GM19043 (cell line): Measurements from ENCODE around the gene CCDC24.

Experiments used
- ATAC-seq: cut with Tn5 transposase; IDR thresholded peaks from one replicate; pipeline ENCODE4 v1.9.1; 2021; ENCODE audit warnings: low read depth; ENCODE audit not compliant: unreplicated experiment

Gene CCDC24

DNA sequence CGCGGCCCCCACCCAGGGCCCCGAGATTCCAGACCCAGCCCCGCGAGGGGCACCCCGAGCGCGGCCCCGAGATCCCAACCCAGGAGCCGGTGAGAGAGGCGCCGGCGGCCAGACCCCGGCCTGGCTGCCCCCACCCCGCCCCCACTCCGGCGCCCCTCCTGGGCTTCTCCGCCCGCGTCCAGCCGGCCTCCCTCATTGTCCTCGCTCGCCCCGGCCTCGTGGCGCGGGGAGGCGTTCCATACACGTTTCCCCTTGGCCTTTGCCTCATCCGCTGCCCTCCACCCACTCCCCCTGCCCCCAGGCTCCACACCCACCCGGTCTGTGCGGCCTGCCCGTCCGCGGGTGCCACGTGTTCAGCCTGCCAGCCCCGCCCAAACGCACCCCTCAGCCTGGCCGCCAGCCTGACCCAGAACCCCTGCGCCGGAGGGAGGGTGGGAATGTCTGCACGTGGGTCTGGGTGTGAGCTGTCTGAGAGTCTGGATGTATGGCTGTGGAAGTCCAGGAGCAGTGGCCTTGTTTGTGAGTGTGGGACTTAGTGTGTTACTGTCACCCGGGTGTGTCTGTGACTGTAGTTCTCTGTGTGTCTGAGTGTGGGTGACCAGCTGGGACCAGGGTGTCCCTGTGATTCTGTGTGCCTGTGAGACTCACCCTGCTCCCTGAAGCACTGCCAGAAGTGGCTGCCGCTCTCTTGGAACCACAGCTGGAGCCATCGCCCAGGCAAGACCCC, 11.7 kb upstream of the CCDC24 start:
- no peak for ATAC-seq

DNA sequence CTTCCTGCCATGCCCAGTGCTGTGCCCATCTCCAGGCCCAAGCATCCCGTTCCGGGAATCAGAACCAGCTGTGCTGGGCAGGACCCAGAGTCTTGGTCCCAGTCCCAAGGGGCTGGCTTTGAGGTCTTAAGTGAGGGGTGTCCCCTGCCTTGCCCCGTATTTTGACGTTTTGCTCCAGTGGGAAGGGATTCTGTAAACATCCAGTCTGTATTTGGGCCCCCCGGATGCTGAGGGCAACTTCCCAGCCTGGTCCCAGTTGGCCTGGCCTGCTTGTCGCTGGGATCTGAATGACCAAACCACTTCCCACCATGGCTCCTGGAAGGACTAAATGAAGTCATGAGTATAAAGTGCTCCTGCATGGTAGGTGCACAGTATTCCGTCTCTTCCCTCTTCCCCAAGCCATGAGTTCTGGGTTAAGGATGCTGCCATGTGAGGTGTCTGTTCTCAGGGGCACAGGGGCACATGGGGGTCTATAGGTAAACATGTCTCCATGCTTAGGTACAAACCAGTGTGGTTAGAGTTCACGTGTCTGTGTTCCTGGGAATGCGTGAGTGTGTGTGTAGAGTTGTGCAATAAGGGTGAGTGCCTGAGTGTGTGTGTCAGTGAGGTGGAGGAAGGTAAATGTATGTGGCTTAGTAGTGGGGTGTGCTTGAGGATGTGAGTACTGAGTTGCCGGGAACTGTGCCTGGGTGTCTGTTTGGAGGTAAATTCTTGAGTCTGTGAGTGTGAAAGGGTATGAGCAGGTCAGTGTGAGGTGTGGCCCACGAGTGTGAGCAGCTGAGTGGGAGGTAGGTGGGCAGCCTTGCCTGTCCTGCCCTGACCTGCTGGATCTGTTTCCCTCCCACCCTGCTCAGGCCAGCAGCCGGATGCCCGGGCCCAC, 10.9 kb upstream of the CCDC24 start:
- ATAC-seq, result no peak

DNA sequence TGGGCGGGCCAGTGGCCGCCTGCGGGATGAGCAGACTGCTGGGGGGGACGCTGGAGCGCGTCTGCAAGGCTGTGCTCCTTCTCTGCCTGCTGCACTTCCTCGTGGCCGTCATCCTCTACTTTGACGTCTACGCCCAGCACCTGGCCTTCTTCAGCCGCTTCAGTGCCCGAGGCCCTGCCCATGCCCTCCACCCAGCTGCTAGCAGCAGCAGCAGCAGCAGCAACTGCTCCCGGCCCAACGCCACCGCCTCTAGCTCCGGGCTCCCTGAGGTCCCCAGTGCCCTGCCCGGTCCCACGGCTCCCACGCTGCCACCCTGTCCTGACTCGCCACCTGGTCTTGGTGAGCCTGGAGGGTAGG, 10.3 kb upstream of the CCDC24 start:
- ATAC-seq, result no peak

DNA sequence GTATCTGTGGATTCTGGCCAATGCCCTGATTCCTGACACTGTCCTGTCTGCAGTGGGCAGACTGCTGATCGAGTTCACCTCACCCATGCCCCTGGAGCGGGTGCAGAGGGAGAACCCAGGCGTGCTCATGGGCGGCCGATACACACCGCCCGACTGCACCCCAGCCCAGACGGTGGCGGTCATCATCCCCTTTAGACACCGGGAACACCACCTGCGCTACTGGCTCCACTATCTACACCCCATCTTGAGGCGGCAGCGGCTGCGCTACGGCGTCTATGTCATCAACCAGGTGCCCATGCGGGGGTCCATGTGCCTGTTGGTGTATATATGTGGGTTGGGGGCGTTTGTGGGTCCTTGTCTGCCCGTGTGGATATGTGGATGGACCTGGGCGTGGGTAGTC, 9.8 kb upstream of the CCDC24 start:
- no peak for ATAC-seq

DNA sequence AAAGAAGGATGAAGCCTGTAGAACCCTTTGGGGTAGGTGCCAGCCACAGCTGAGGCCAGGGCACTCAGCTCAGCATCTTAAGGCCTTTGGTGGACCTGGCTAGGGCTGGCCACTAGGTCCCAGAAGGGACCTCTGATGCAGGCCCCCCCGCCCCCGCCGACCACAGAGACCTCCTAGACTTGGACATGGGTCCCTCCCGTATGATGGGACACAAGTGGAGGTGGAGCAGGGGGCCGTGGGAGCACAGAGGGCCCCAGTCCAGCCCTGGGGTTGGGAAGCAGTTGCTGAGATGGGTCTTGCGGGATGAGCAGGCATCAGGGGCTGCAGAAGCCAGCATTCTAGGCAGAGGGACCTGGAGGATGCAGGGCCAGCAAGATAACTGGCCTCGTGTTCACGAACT, 9.2 kb upstream of the CCDC24 start:
- no peak for ATAC-seq

DNA sequence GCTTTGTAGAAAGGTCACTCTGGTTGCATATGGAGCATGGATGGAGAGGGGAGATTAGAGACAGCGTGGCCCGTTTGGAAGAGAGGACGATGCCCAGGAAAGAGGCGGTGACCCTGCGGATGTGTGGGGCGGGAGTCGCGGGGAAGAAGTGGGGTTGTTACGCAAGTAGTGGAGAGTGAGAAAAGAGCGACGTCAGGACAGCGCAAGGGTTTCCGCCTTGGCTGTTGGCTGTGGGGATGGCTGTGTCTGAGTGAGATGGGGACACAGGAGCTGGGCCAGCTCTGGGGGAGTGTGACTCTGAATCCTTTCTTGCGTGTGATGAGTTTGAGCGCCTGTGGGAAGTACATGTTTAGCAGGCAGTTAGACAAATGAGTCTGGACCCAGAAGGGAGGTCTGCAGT, 8.6 kb upstream of the CCDC24 start:
- no peak for ATAC-seq

DNA sequence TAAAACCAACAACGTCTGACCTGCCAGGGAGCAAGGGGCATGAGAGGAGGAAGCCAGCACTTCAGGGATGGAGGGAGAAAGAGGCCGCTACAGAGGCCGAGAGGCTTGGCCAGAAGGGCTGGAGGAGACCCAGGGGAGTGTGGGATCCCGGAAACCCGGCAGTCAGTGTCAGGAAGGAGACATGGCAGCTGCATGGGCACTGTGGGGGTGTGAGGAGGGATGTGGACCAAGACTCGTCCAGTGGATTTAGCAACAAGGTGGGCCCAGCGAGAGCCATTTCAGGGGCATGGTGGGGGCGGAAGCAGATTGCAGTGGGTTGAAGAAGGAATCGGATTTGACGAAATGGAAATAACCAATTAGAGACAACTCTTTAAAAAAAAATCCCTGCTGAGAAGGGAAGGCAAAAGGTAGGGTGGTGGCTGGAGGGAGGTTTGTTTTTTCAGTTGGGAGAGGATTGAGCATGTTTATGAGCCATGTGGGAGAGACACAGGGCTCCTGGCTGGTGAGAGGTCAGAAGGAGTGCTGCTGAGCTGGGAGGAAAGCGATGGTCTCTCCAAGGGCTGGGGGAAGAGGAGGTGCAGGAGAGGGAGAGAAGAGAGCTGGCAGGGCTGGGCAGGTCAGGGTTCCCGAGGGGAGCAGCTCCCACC, 8.0 kb upstream of the CCDC24 start:
- ATAC-seq, result no peak

DNA sequence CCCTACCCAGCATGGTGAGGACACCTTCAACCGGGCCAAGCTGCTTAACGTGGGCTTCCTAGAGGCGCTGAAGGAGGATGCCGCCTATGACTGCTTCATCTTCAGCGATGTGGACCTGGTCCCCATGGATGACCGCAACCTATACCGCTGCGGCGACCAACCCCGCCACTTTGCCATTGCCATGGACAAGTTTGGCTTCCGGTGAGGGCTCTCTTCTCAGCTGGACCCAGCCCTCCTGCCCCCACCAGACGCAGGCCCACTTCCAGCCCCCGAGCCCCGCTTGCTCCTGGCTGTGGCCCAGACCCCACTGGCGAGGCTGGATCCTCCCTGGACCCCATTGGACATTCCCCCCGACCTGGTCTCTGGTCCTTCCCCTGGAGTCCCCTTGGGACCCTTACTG, 6.5 kb upstream of the CCDC24 start:
- no peak for ATAC-seq

DNA sequence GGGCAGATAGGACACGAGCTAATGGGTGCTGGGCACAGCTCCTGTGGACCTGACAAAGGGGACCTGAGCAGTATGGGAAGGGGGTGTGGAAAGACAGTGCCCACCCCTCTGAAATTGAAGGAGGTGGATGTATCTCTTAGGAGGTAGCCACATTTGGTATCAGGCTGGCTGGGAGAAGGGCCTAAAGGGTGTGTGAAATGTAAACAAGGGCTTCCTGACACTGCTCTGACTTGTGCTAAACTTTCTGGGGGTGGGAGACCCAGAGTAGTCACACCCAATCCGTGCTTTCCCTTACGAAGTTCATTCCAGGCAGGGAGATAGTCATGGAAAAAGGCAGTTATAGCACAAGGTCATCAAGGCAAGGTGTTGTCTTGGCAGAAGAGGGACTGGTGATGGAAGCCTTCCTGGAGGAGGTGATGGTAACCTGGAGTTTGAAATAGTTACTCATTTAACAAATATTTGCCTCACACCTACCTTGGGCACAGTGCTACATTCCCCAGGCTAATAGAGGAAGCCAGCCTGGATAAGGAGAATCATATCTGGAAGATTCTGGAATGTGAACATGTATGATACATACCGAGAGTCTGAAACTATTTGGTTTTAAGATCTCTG, 5.3 kb upstream of the CCDC24 start:
- no peak for ATAC-seq

DNA sequence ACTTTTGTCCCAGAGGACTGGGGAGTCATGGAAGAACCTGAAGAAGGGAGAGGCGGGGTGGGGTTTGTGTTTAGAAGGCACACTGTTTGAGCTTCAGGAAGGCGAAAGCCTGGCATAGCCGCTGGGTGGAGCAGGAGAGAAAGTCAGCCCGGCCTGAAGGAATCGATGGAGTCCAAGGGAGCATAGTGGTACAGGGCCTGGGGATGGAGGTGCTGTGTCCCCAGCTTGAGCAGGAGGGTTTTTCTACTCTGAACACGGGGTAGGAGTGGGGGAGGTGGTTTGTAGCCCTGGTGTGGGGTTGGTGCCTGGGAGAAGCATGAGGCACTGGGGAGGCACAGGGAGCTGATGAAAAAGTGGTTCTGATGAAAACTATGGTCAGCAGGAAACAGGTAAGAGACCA, 4.7 kb upstream of the CCDC24 start:
- no peak for ATAC-seq

DNA sequence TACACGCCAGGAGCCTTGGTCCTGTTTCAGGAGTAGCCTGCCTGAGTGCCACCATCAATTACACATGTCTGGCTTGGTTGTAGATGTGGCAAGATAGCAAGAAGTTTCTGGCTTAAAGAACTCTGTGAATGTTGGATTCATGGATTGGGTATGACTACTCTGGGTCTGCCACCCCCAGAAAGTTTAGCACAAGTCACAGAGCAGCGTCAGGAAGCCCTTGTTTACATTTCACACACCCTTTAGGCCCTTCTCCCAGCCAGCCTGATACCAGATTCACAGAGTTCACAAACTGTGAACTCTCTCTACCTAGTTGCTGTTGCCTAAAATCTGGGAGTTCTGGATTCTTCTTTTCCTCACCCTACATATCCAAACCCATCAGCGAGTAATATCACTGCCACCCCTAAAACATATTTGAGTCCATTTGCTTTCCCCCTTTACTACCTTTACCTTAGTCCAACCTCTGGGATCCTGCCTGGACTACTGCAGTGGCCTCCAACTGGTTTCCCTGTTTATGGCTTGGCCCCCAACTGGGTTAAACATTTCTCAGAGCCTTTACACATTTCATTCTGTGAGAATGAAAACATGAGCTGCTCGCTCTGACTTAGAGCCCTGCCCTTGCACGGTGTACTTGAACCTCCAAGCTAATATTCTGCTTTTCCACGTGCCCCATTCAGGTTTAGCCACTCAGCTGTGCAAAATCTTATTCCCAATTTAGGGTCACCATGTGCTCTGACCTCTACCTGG, 4.1 kb upstream of the CCDC24 start:
- no peak for ATAC-seq

DNA sequence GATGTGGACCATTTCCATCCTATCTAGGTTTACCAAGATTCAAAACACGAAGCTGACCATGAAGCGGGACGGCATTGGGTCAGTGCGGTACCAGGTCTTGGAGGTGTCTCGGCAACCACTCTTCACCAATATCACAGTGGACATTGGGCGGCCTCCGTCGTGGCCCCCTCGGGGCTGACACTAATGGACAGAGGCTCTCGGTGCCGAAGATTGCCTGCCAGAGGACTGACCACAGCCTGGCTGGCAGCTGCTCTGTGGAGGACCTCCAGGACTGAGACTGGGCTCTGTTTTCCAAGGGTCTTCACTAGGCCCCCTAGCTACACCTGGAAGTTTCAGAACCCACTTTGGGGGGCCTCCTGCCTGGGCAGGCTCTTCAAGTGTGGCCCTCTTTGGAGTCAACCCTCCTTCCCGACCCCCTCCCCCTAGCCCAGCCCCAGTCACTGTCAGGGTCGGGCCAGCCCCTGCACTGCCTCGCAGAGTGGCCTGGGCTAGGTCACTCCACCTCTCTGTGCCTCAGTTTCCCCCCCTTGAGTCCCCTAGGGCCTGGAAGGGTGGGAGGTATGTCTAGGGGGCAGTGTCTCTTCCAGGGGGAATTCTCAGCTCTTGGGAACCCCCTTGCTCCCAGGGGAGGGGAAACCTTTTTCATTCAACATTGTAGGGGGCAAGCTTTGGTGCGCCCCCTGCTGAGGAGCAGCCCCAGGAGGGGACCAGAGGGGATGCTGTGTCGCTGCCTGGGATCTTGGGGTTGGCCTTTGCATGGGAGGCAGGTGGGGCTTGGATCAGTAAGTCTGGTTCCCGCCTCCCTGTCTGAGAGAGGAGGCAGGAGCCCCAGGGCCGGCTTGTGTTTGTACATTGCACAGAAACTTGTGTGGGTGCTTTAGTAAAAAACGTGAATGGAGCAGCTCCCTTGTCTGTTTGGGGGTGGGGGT, 864 bp upstream of the CCDC24 start:
- no peak for ATAC-seq

DNA sequence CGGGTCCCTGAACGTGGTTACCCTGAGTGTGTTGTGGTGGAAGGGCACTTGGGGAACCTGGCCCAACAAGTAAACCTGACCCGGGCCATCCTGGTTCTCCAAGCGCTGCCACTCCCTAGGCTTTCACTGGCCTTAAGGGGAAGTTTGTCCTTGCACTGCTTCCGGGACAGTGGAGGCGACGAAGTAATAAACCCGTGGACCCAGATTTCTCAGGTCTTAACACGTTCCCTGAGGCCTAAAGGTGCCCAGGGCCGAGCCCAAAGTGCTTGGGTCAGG, 261 bp upstream of the CCDC24 start:
- no peak for ATAC-seq

DNA sequence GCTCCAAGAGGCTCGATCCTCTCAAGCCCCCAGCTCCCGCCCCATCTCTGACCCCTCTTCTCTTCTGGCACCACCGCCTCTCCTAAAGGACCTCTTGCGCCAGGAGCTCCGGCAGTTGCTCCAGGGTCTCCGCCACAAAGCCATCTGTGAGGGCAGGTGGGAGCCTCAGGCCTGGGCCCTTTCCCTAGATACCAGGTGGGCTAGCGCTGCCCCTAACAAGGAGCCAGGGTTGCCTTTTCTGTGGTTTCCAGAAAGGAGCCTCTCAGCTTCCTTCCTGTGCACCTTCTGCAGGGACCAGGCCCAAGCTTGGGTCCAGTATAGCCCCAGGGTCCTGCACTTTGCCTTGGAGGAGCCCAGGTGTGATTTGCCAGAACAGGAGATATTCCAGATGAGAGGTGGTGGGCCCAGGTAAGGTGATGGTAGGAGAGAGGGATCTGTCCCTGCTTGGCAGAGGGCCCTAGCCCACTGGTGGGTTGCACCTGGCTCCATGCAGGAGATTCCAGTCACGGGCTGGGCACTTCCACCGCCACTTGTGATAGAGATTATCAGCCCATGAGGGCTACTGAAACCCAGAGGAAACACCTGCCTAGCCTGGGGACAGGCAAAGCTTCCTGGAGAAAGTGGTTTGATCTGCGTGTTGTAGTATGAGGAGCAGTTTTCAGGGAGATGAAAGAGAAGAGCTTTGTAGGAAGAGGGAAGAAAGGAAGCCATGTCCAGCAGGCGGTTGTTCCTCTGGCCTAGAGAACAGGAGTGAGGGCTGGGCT, 1.0 kb downstream of the CCDC24 start:
- ATAC-seq, result no peak

DNA sequence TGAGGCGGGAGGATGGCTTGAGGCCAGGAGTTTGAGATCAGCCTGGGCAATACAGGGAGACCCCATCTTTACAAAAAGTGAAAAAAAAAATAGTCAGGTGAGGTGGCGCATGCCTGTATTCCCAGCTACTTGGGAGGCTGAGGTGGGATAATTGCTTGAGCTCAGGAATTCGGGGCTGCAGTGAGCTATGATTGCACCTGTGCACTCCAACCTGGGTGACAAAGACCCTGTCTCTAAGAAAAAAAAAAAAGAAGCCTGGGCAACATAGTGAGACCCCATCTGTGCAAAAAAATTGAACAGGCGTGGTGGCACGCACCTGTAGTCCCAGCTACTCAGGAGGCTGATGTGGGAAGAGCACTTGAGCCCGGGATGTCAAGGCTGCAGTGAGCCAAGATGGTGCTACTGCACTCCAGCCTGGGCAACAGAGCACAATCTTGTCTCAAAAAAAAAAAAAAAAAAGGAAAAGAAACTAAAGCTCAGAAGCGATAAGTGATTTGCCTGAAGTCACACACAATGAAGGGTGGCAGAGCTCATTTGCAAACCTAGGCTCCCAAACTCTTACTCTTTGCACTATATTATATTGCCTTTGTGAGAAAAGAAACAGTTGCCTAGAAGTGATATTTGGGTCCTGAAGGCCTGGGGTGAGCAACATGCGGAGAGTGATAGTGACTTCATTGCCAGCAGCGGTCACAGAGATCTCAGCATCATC, 2.0 kb downstream of the CCDC24 start:
- ATAC-seq, result no peak

DNA sequence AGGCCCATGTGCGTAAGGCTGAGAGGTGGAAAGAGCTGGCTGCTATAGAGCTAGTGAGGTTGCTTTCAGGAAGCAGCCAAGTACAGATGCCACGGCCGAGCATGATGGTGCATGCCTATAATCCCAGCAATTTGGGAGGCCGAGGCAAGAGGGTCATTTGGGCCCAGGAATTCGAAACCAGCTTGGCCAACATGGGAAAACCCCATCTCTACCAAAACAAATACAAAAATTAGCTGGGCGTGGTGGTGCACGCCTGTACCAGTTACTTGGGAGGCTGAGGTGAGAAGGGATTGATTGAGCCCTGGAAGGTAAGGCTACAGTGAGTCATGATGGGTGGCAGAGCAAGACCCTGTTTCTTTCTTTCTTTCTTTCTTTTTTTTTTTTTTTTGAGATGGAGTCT, 2.7 kb downstream of the CCDC24 start:
- ATAC-seq, result no peak

DNA sequence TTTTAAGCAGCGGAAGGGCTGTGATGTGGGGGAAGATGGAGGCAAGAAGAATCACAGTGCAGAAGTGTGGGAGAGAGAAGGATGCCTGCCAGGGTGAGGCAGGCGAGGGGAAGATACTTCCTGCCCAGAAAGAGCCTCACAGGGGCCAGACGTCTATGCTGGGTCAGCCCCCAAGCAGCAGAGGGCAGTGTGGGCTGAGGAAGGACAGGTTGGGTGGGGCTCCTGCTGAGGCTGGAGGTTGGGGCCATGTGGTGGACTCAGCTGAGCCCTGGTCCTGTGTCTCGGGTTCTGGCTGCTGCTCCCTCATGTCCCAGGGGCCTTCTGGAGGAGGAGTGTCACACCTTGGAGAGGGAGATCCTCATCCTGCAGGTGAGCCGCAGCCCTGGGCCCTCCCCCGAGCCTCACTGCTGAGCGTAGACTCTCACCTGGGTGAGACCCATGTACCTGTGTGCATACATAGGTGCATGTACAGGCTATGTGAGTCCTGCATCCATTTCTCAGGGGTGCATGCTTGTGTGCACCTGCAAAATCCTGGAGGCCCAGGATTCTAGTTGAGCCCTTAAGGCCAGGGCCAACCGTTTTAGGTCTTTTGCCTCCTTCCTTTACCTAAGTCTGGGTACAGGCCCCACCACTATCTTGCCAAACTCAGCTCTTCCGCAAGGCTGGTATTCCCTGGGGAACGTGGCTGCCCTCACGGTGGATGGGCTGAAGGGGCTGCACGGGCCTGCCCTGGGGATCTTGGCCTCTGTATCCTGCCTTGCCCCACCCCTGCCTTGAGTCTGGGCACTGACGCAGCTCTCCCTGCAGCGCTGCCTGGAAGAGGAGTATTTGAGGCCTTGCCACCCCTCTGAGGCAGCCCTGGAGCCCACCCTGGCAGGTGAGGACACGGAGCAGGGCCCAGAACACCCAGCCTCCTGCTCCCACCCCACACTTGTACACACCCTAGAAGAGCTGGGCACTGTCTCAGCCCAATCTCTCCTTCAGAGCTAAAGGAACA, 3.7 kb downstream of the CCDC24 start:
- ATAC-seq, result no peak
